Activated CD8-positive, alpha-beta memory T cell treated with anti-CD3 and anti-CD28 coated beads, Interleukin-2, amount 50 U/mL, for 1 hour (primary cell): ENCODE data around the gene C2CD4C.
"Not testable (repeated sequence)": the region's sequence is repeated elsewhere in the genome, so short reads cannot be mapped to it uniquely, and the experiment has no call there.

Source experiments
- DNase-seq: peaks from one replicate; pipeline ENCODE4 v3.0.0-alpha.2; 2020; ENCODE audit errors: extremely low read depth

Gene C2CD4C

GRCh38 chr19:366205-366783, 42.7 kb downstream of the C2CD4C start:
- no peak for DNase-seq

- DNase-seq: no peak
Measured at GRCh38 chr19:364496-365287, 44.3 kb downstream of the C2CD4C start.

- DNase-seq: no peak
Measured at GRCh38 chr19:362683-363082, 46.3 kb downstream of the C2CD4C start.

- no peak for DNase-seq
Measured at GRCh38 chr19:362154-362553, 46.8 kb downstream of the C2CD4C start.

GRCh38 chr19:359653-359925, 49.4 kb downstream of the C2CD4C start:
- no peak for DNase-seq

GRCh38 chr19:355536-355935, 53.4 kb downstream of the C2CD4C start:
- DNase-seq: not testable (repeated sequence)
